ENCODE results near the gene RPN2. TPM values are rescaled to one million over a fixed set of nuclear protein-coding genes. Genes with fewer than 3 reads are reported as not detected.

Gene RPN2
- polyA plus RNA-seq, 1 donor (not counting 4 experiments of a cell fraction or from before 2014, with no cell fraction given): 220 TPM

GRCh38 chr20:37200926-37201826 is 22.0 kb downstream of the RPN2 start:
- Histone ChIP-seq H3K4me1 (ENCODE audit: control insufficient read depth, extremely low read depth, insufficient read depth, low read length) (peaks cover 16% of the 10 kb centered on the region), H3K79me2 (ENCODE audit: control insufficient read depth, insufficient read depth, low read length) (peaks cover 45% of the 10 kb centered on the region), H3K9me3 (ENCODE audit: control insufficient read depth, low read depth, low read length) (no peaks in the 10 kb centered on the region), H3K27me3 (ENCODE audit: control insufficient read depth, extremely low read depth, insufficient read depth, low read length) (no peaks in the 10 kb centered on the region), H3K27ac (ENCODE audit: control insufficient read depth, insufficient read depth, low read length) (peak overlapping the region; percentile 59), H3K4me2 (ENCODE audit: control insufficient read depth, extremely low read depth, insufficient read depth, low read depth, low read length) (no peak overlapping the region), H2AFZ (ENCODE audit: control insufficient read depth, low read length) (no peak overlapping the region), H3K4me3 (ENCODE audit: control insufficient read depth in 2 of 3, extremely low read depth in 1 of 3, insufficient read depth in 2 of 3, low read depth in 1 of 3, low read length in 3 of 3) (no peak overlapping the region), H3K36me3 (ENCODE audit: control insufficient read depth in 2 of 2, extremely low read depth in 1 of 2, insufficient read depth in 2 of 2, low read length in 2 of 2) (peaks cover 27 to 37% of the 10 kb centered on the region in 2 experiments), H3K9me1 (ENCODE audit: control insufficient read depth, extremely low read depth, insufficient read depth, low read length) (no peaks in the 10 kb centered on the region), H3K9ac (ENCODE audit: control insufficient read depth, extremely low read depth, insufficient read depth, low read length) (no peak overlapping the region), H4K20me1 (ENCODE audit: control insufficient read depth, extremely low read depth, insufficient read depth, low read length) (peaks cover 20% of the 10 kb centered on the region)
- dilution Hi-C loops (cut with MboI; ENCODE audit: extremely low pct_ligation_motif_present, low sequenced_read_pairs): loop anchor here (5.0 kb wide), 1 partner anchor 56 kb away; no protein-coding TSS in a partner anchor
- DNase-seq (ENCODE audit: low read depth, low spot score) (no peak), FAIRE-seq (no peak)
- TF ChIP-seq CTCF (optimal IDR thresholded peaks at IDR 0.05 in 1 of 3, IDR thresholded peaks at IDR 0.05 in 1 of 3, conservative IDR thresholded peaks at IDR 0.05 in 1 of 3; ENCODE audit: extremely low read depth in 1 of 3, insufficient read depth in 2 of 3, low read length in 3 of 3) (no peak), EZH2 (IDR thresholded peaks at IDR 0.05; ENCODE audit: low read length) (no peak)

- no peak for TF ChIP-seq CTCF (optimal IDR thresholded peaks at IDR 0.05 in 1 of 3, IDR thresholded peaks at IDR 0.05 in 1 of 3, conservative IDR thresholded peaks at IDR 0.05 in 1 of 3; ENCODE audit: extremely low read depth in 1 of 3, insufficient read depth in 2 of 3, low read length in 3 of 3)
- no peak for TF ChIP-seq EZH2 (IDR thresholded peaks at IDR 0.05; ENCODE audit: low read length)
- peaks cover 27 to 37% of the 10 kb centered on the region in 2 experiments for H3K36me3 ChIP-seq (ENCODE audit: control insufficient read depth in 2 of 2, extremely low read depth in 1 of 2, insufficient read depth in 2 of 2, low read length in 2 of 2)
- H3K9me1 ChIP-seq (ENCODE audit: control insufficient read depth, extremely low read depth, insufficient read depth, low read length): no peaks in the 10 kb centered on the region
- FAIRE-seq (no peak), DNase-seq (ENCODE audit: low read depth, low spot score) (no peak)
- no peak overlapping the region for H2AFZ ChIP-seq (ENCODE audit: control insufficient read depth, low read length)
- H3K9ac ChIP-seq (ENCODE audit: control insufficient read depth, extremely low read depth, insufficient read depth, low read length): no peak overlapping the region
- peaks cover 16% of the 10 kb centered on the region for H4K20me1 ChIP-seq (ENCODE audit: control insufficient read depth, extremely low read depth, insufficient read depth, low read length)
- H3K9me3 ChIP-seq (ENCODE audit: control insufficient read depth, low read depth, low read length): no peaks in the 10 kb centered on the region
- peaks cover 16% of the 10 kb centered on the region for H3K4me1 ChIP-seq (ENCODE audit: control insufficient read depth, extremely low read depth, insufficient read depth, low read length)
- H3K79me2 ChIP-seq (ENCODE audit: control insufficient read depth, insufficient read depth, low read length): peaks cover 39% of the 10 kb centered on the region
- H3K27ac ChIP-seq (ENCODE audit: control insufficient read depth, insufficient read depth, low read length): peak overlapping the region; percentile 59
- dilution Hi-C loops (cut with MboI; ENCODE audit: extremely low pct_ligation_motif_present, low sequenced_read_pairs): loop anchor here (5.0 kb wide), 1 partner anchor 56 kb away; no protein-coding TSS in a partner anchor
- H3K4me3 ChIP-seq (ENCODE audit: control insufficient read depth in 2 of 3, extremely low read depth in 1 of 3, insufficient read depth in 2 of 3, low read depth in 1 of 3, low read length in 3 of 3): no peak overlapping the region
- peak overlapping the region; percentile 69 for H3K4me2 ChIP-seq (ENCODE audit: control insufficient read depth, extremely low read depth, insufficient read depth, low read depth, low read length)
- H3K27me3 ChIP-seq (ENCODE audit: control insufficient read depth, extremely low read depth, insufficient read depth, low read length): no peaks in the 10 kb centered on the region
These were observed 22.7 kb downstream of the RPN2 start for GRCh38 chr20:37201827-37202162.

All from keratinocyte (primary cell).